Trophoblast cell (in vitro differentiated cells and primary cell): Measurements from ENCODE around the gene TMEM200B.
"Not testable (repeated sequence)": the region's sequence is repeated elsewhere in the genome, so short reads cannot be mapped to it uniquely, and the experiment has no call there.

ENCODE experiments used
- DNase-seq, 2 donors: peaks; one replicate each; pipeline ENCODE4 v3.0.0-alpha.2; 2016
- H2AFZ ChIP-seq: 2 replicates; pipeline ENCODE4 v1.6.1; 2013; ENCODE audit warnings: low read length, moderate library complexity, mild to moderate bottlenecking; ENCODE audit not compliant: insufficient read depth, poor library complexity
- H2AK5ac ChIP-seq: 2 replicates; pipeline ENCODE4 v1.6.1; 2013; ENCODE audit warnings: mild to moderate bottlenecking, low read length
- H2BK120ac ChIP-seq: 2 replicates; pipeline ENCODE4 v1.6.1; 2013; ENCODE audit warnings: low read length, mild to moderate bottlenecking, moderate library complexity; ENCODE audit not compliant: insufficient read depth, poor library complexity
- H2BK12ac ChIP-seq: 2 replicates; pipeline ENCODE4 v1.6.1; 2013; ENCODE audit warnings: mild to moderate bottlenecking, low read length, moderate library complexity
- H2BK5ac ChIP-seq: 2 replicates; pipeline ENCODE4 v1.6.1; 2013; ENCODE audit warnings: low read length, low read depth, moderate library complexity, mild to moderate bottlenecking; ENCODE audit not compliant: poor library complexity
- H3K14ac ChIP-seq: 2 replicates; pipeline ENCODE4 v1.6.1; 2013; ENCODE audit warnings: mild to moderate bottlenecking, low read length
- H3K18ac ChIP-seq: 2 replicates; pipeline ENCODE4 v1.6.1; 2013; ENCODE audit warnings: mild to moderate bottlenecking, low read length
- H3K23ac ChIP-seq: 2 replicates; pipeline ENCODE4 v1.6.1; 2013; ENCODE audit warnings: low read length
- H3K27ac ChIP-seq: 2 replicates; pipeline ENCODE4 v1.5.1; 2013; ENCODE audit warnings: low read depth, mild to moderate bottlenecking, inconsistent platforms, low read length, moderate library complexity
- H3K27me3 ChIP-seq: 2 replicates; pipeline ENCODE4 v1.6.1; 2013; ENCODE audit warnings: inconsistent platforms, mild to moderate bottlenecking, low read length, moderate library complexity; ENCODE audit not compliant: insufficient read depth
- H3K36me3 ChIP-seq, 2 experiments: 1 replicate in 1 of 2; 2 replicates in 1 of 2; pipeline ENCODE4 v1.6.1; 2013; ENCODE audit warnings: low read length in 2 of 2, mild to moderate bottlenecking in 2 of 2, moderate library complexity in 1 of 2; ENCODE audit not compliant: insufficient read depth in 2 of 2, control insufficient read depth in 1 of 2
- H3K4ac ChIP-seq: 2 replicates; pipeline ENCODE4 v1.6.1; 2013; ENCODE audit warnings: low read depth, mild to moderate bottlenecking, low read length, moderate library complexity
- H3K4me1 ChIP-seq, 2 experiments: 1 replicate in 1 of 2; 2 replicates in 1 of 2; pipeline ENCODE4 v1.6.1; 2013; ENCODE audit warnings: low read length in 2 of 2, mild to moderate bottlenecking in 2 of 2, moderate library complexity in 1 of 2; ENCODE audit not compliant: insufficient read depth in 2 of 2, control insufficient read depth in 1 of 2
- H3K4me2 ChIP-seq: 2 replicates; pipeline ENCODE4 v1.6.1; 2013; ENCODE audit warnings: inconsistent platforms, mild to moderate bottlenecking, low read length, moderate library complexity
- H3K4me3 ChIP-seq: 2 replicates; pipeline ENCODE4 v1.5.1; 2013; ENCODE audit warnings: mild to moderate bottlenecking, low read depth, low read length, inconsistent platforms
- H3K79me1 ChIP-seq: one replicate; pipeline ENCODE4 v1.6.1; 2013; ENCODE audit warnings: low read length
- H3K79me2 ChIP-seq: 2 replicates; pipeline ENCODE4 v1.6.1; 2013; ENCODE audit warnings: low read length, mild to moderate bottlenecking; ENCODE audit not compliant: control insufficient read depth, insufficient read depth, poor library complexity
- H3K9ac ChIP-seq: 2 replicates; pipeline ENCODE4 v1.6.1; 2013; ENCODE audit warnings: mild to moderate bottlenecking, low read length
- H3K9me3 ChIP-seq: 2 replicates; pipeline ENCODE4 v1.6.1; 2013; ENCODE audit warnings: low read depth, mild to moderate bottlenecking, control low read depth, inconsistent platforms, low read length; ENCODE audit not compliant: insufficient read depth
- H4K12ac ChIP-seq: 2 replicates; pipeline ENCODE4 v1.6.1; 2013; ENCODE audit warnings: low read depth, mild to moderate bottlenecking, low read length, moderate library complexity
- H4K8ac ChIP-seq: 2 replicates; pipeline ENCODE4 v1.6.1; 2013; ENCODE audit warnings: low read depth, mild to moderate bottlenecking, low read length, moderate library complexity
- H4K91ac ChIP-seq: one replicate; pipeline ENCODE4 v1.6.1; 2013; ENCODE audit warnings: low read depth, mild to moderate bottlenecking, low read length, moderate library complexity
- WGBS: extraction: QIAGEN DNeasy Blood & Tissue Kit; methylation state at CpG from one replicate; pipeline ENCODE4 v1.1.7; 2013; ENCODE audit warnings: missing lambda C conversion rate; ENCODE audit not compliant: insufficient read length, insufficient coverage; ENCODE audit errors: extremely low coverage; 5-methylcytosine and 5-hydroxymethylcytosine counted together

Gene TMEM200B

GRCh38 chr1:29134695-29135028 is 11.0 kb upstream of the TMEM200B start:
- no peak overlapping the region for H2AK5ac ChIP-seq
- no peaks in the 10 kb centered on the region for H3K79me2 ChIP-seq
- peaks cover 3% of the 10 kb centered on the region for H3K9me3 ChIP-seq
- H3K27me3 ChIP-seq: no peaks in the 10 kb centered on the region
- no peak overlapping the region for H4K8ac ChIP-seq
- no peak overlapping the region for H2BK120ac ChIP-seq
- H3K4me2 ChIP-seq: no peak overlapping the region
- H4K91ac ChIP-seq: no peak overlapping the region
- no peak overlapping the region for H3K18ac ChIP-seq
- H3K9ac ChIP-seq: no peak overlapping the region
- no peak overlapping the region for H3K4me3 ChIP-seq
- H2BK5ac ChIP-seq: no peak overlapping the region
- no peak overlapping the region for H4K12ac ChIP-seq
- no peak overlapping the region for H2AFZ ChIP-seq
- no peak overlapping the region for H2BK12ac ChIP-seq
- H3K27ac ChIP-seq: no peak overlapping the region
- DNase-seq: no peak
- no peaks in the 10 kb centered on the region for H3K4me1 ChIP-seq
- WGBS: no CpG with 5 or more reads among the region's 10 CpGs
- H3K23ac ChIP-seq: no peak overlapping the region
- H3K4ac ChIP-seq: no peak overlapping the region
- H3K14ac ChIP-seq: no peak overlapping the region
- no peaks in the 10 kb centered on the region for H3K79me1 ChIP-seq
- no peaks in the 10 kb centered on the region for H3K36me3 ChIP-seq

- Histone ChIP-seq H2BK5ac (no peak overlapping the region), H2BK12ac (no peak overlapping the region), H3K79me1 (no peaks in the 10 kb centered on the region), H4K8ac (no peak overlapping the region), H4K12ac (no peak overlapping the region), H4K91ac (no peak overlapping the region), H3K9ac (no peak overlapping the region), H3K4ac (no peak overlapping the region), H3K27me3 (no peaks in the 10 kb centered on the region), H2AFZ (no peak overlapping the region), H3K14ac (no peak overlapping the region), H2BK120ac (no peak overlapping the region), H3K79me2 (no peaks in the 10 kb centered on the region), H3K27ac (no peak overlapping the region), H3K4me1 (no peaks in the 10 kb centered on the region), H3K4me2 (no peak overlapping the region), H3K23ac (no peak overlapping the region), H3K9me3 (peaks cover 3% of the 10 kb centered on the region), H2AK5ac (no peak overlapping the region), H3K18ac (no peak overlapping the region), H3K4me3 (no peak overlapping the region), H3K36me3 (no peaks in the 10 kb centered on the region)
- DNase-seq: no peak
- no CpG with 5 or more reads among the region's 55 CpGs for WGBS
Observed at GRCh38 chr1:29133861-29134694, 10.4 kb upstream of the TMEM200B start.

- H4K12ac ChIP-seq, H3K9me3 ChIP-seq, H3K14ac ChIP-seq, DNase-seq, H3K27ac ChIP-seq, H3K23ac ChIP-seq, H3K79me1 ChIP-seq, H3K18ac ChIP-seq, H3K4me3 ChIP-seq, H2BK12ac ChIP-seq, H2BK120ac ChIP-seq, H3K79me2 ChIP-seq, H2AFZ ChIP-seq, H3K4me1 ChIP-seq, H2BK5ac ChIP-seq, H2AK5ac ChIP-seq, H4K8ac ChIP-seq, H3K27me3 ChIP-seq, H3K4me2 ChIP-seq, H3K4ac ChIP-seq, H4K91ac ChIP-seq, H3K9ac ChIP-seq, H3K36me3 ChIP-seq: not testable (repeated sequence)
- no CpG with 5 or more reads among the region's 29 CpGs for WGBS
Observed at GRCh38 chr1:29131056-29131455, 7.4 kb upstream of the TMEM200B start.

GRCh38 chr1:29129916-29130315 is 6.2 kb upstream of the TMEM200B start:
- peaks cover 2% of the 10 kb centered on the region for H3K79me2 ChIP-seq
- H3K4ac ChIP-seq: no peak overlapping the region
- WGBS: no CpG with 5 or more reads among the region's 5 CpGs
- H2BK12ac ChIP-seq: no peak overlapping the region
- H4K12ac ChIP-seq: no peak overlapping the region
- H3K27me3 ChIP-seq: no peaks in the 10 kb centered on the region
- no peak overlapping the region for H3K18ac ChIP-seq
- H3K9me3 ChIP-seq: peaks cover under 1% of the 10 kb centered on the region
- no peak overlapping the region for H2AFZ ChIP-seq
- H2BK5ac ChIP-seq: no peak overlapping the region
- no peak overlapping the region for H2AK5ac ChIP-seq
- H3K4me3 ChIP-seq: no peak overlapping the region
- H3K4me2 ChIP-seq: no peak overlapping the region
- H3K79me1 ChIP-seq: peaks cover 3% of the 10 kb centered on the region
- H3K4me1 ChIP-seq: peaks cover 2% of the 10 kb centered on the region in 2 experiments
- no peak for DNase-seq
- H4K8ac ChIP-seq: no peak overlapping the region
- H3K9ac ChIP-seq: no peak overlapping the region
- no peak overlapping the region for H3K23ac ChIP-seq
- no peak overlapping the region for H4K91ac ChIP-seq
- no peak overlapping the region for H3K27ac ChIP-seq
- no peak overlapping the region for H2BK120ac ChIP-seq
- no peaks in the 10 kb centered on the region for H3K36me3 ChIP-seq
- no peak overlapping the region for H3K14ac ChIP-seq
